ENCODE measurements around the gene HEXIM2. TPM values are rescaled to one million over a fixed set of nuclear protein-coding genes. Genes with fewer than 3 reads are reported as not detected.
"Not testable (repeated sequence)": the region's sequence is repeated elsewhere in the genome, so short reads cannot be mapped to it uniquely, and the experiment has no call there.

The HEXIM2 gene
- total and polyA plus RNA-seq, 4 experiments from 2014 or later = 2.7 to 5.1 (median 2.8) TPM

GRCh38 chr17:45197555-45198334, 36.1 kb downstream of the HEXIM2 start:
- Histone ChIP-seq H3K36me3 (ENCODE audit: insufficient read depth, low read length) (no peaks in the 10 kb centered on the region), H3K27me3 (ENCODE audit: insufficient read depth, low read length) (no peaks in the 10 kb centered on the region), H3K4me3 (ENCODE audit: low read length in 2 of 2) (no peak overlapping the region), H3K4me1 (ENCODE audit: insufficient read depth, low read length) (no peaks in the 10 kb centered on the region), H3K27ac (ENCODE audit: low read depth, low read length) (no peak overlapping the region), H3K9me3 (ENCODE audit: control insufficient read depth in 1 of 2, low read length in 2 of 2) (no peaks in the 10 kb centered on the region)
- ChIA-PET CTCF (ENCODE audit: partially characterized antibody) (interaction anchor here (0.6 to 12.0 kb wide), 39 partner anchors 9 to 277 kb away, joined by 3 to 300 read pairs (median 6); partner anchors contain the start of genes ACBD4, HEXIM1, HEXIM2 and PLCD3), POLR2A (ENCODE audit: partially characterized antibody) (interaction anchor here (1.0 to 5.0 kb wide), 5 partner anchors 23 to 62 kb away, joined by 5 to 63 read pairs (median 11); partner anchors contain the start of genes ACBD4, HEXIM1 and HEXIM2)
- H3K9me3 Mint-ChIP-seq = peaks cover 0 to 2% (median 0%) of the 10 kb centered on the region in 8 donors
- DNase-seq = peak; percentile 74 to 84 (median 76)
- no peak overlapping the region for H3K27ac Mint-ChIP-seq
- H3K27me3 Mint-ChIP-seq = no peaks in the 10 kb centered on the region
- peaks cover 0 to 4% (median 2%) of the 10 kb centered on the region in 4 donors for H3K4me1 Mint-ChIP-seq
- intact Hi-C loops (cut with micrococcal nuclease) = loop anchor here (1.0 to 5.0 kb wide), 5 partner anchors 45 to 420 kb away; partner anchors contain the start of genes ACBD4 and HEXIM1
- no peaks in the 10 kb centered on the region for H3K36me3 Mint-ChIP-seq
- H3K4me3 Mint-ChIP-seq = no peak overlapping the region

DNA sequence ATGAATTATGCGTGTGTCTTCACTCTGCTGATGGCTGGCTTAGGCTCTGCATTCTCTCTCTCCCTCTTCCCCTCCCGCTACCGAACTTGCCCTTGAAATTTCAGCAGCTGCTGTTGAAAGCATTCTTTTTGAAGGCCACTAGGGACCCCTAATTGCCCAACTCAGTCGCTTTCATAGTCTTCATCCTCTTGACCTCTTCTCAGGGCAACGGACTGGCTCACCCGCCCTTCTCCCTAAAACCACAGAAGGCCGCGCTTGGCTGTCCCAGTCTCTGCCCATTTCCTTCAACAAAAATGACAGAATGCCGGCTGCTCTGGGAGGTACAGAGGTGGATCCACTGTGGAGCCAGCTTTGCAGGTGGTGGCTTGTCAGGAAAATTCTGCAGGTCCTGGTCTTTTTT, 39.0 kb downstream of the HEXIM2 start:
- intact Hi-C loops (cut with micrococcal nuclease) = no loop called here
- Mint-ChIP-seq H3K4me3 (no peak overlapping the region), H3K36me3 (peaks cover 0 to 1% of the 10 kb centered on the region in 2 donors), H3K9me3 (peaks cover 0 to 2% (median 0%) of the 10 kb centered on the region in 8 donors), H3K4me1 (peaks cover 0 to 4% (median 2%) of the 10 kb centered on the region in 4 donors), H3K27ac (peak overlapping the region in 1 of 7 donors; percentile 46), H3K27me3 (no peaks in the 10 kb centered on the region)
- no peak overlapping the region for H3K4me3 ChIP-seq (ENCODE audit: low read length in 2 of 2)
- H3K4me1 ChIP-seq (ENCODE audit: insufficient read depth, low read length) = no peaks in the 10 kb centered on the region
- no peak overlapping the region for H3K27ac ChIP-seq (ENCODE audit: low read depth, low read length)
- H3K27me3 ChIP-seq (ENCODE audit: insufficient read depth, low read length) = no peaks in the 10 kb centered on the region
- POLR2A ChIA-PET (ENCODE audit: partially characterized antibody) = interaction anchor here (0.7 kb wide), 1 partner anchor 60 kb away, joined by 4 read pairs; no protein-coding TSS in a partner anchor
- H3K9me3 ChIP-seq (ENCODE audit: control insufficient read depth in 1 of 2, low read length in 2 of 2) = no peaks in the 10 kb centered on the region
- no peaks in the 10 kb centered on the region for H3K36me3 ChIP-seq (ENCODE audit: insufficient read depth, low read length)
- CTCF ChIA-PET (ENCODE audit: partially characterized antibody) = interaction anchor here (0.7 to 12.0 kb wide), 3 partner anchors 18 to 68 kb away, joined by 5 to 300 read pairs (median 7); partner anchors contain the start of genes ACBD4, HEXIM1 and PLCD3
- DNase-seq = no peak

DNA sequence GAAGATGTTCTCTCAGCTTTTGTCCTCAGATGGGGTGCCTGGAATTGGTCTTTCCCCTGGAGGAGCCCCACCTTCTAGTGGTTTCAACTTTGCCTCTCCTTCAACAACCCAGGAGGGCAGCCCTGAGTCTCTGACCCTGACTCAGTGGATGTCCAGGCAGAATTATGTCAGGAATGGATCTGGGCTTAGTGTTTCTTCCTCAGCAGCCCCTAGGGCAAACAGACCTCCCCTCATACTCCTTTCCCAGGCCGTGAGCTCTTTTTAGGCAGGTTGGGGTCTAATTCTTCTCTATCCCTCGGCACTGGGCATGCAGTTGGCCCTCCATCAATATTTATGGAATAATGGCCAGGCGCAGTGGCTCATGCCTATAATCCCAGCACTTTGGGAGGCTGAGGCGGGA, 39.8 kb downstream of the HEXIM2 start:
- intact Hi-C loops (cut with micrococcal nuclease) = no loop called here
- no peak overlapping the region for H3K4me3 Mint-ChIP-seq
- CTCF ChIA-PET (ENCODE audit: partially characterized antibody) = interaction anchor here (0.7 to 12.0 kb wide), 3 partner anchors 17 to 69 kb away, joined by 4 to 300 read pairs (median 7); partner anchors contain the start of genes ACBD4, HEXIM1 and PLCD3

DNA sequence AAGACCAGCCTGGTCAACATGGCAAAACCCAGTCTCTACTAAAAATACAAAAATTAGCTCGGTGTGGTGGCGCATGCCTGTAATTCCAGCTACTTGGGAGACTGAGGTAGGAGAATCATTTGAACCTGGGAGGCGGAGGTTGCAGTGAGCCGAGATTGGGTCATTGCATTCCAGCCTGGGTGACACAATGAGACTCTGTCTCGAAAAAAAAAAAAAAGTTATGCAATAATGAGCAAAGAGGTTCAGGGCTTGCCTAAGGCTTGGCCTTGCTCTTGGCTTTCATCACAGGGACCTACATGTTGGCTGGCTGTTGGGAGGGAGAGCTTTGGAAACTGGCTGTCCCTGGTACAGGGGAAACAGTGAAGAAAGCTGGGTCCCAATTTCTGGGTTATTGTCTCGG, 40.2 kb downstream of the HEXIM2 start:
- H3K4me3 ChIP-seq (ENCODE audit: low read length in 2 of 2); H3K9me3 ChIP-seq (ENCODE audit: control insufficient read depth in 1 of 2, low read length in 2 of 2); H3K36me3 Mint-ChIP-seq; H3K27me3 Mint-ChIP-seq; H3K4me1 Mint-ChIP-seq; H3K36me3 ChIP-seq (ENCODE audit: insufficient read depth, low read length); DNase-seq; H3K4me3 Mint-ChIP-seq; H3K27ac ChIP-seq (ENCODE audit: low read depth, low read length); H3K9me3 Mint-ChIP-seq; H3K4me1 ChIP-seq (ENCODE audit: insufficient read depth, low read length); intact Hi-C loops (cut with micrococcal nuclease); H3K27me3 ChIP-seq (ENCODE audit: insufficient read depth, low read length): not testable (repeated sequence)
- H3K27ac Mint-ChIP-seq = peak overlapping the region in 1 of 7 donors; percentile 31
- ChIA-PET POLR2A (ENCODE audit: partially characterized antibody) (interaction anchor here (0.6 to 0.9 kb wide), 3 partner anchors 51 to 1075 kb away, joined by 3 to 4 read pairs (median 3); no protein-coding TSS in a partner anchor), CTCF (ENCODE audit: partially characterized antibody) (interaction anchor here (0.7 to 12.0 kb wide), 3 partner anchors 17 to 229 kb away, joined by 3 to 300 read pairs (median 4); partner anchors contain the start of genes ACBD4 and PLCD3)

More for the DNA sequence above, 39.8 kb downstream of the HEXIM2 start:
- no peaks in the 10 kb centered on the region for H3K27me3 Mint-ChIP-seq
- Histone ChIP-seq H3K27ac (ENCODE audit: low read depth, low read length) (no peak overlapping the region), H3K4me1 (ENCODE audit: insufficient read depth, low read length) (no peaks in the 10 kb centered on the region), H3K36me3 (ENCODE audit: insufficient read depth, low read length) (no peaks in the 10 kb centered on the region), H3K9me3 (ENCODE audit: control insufficient read depth in 1 of 2, low read length in 2 of 2) (no peaks in the 10 kb centered on the region), H3K4me3 (ENCODE audit: low read length in 2 of 2) (no peak overlapping the region), H3K27me3 (ENCODE audit: insufficient read depth, low read length) (no peaks in the 10 kb centered on the region)
- peak overlapping the region in 1 of 7 donors; percentile 52 for H3K27ac Mint-ChIP-seq
- H3K4me1 Mint-ChIP-seq = peaks cover 0 to 4% (median 2%) of the 10 kb centered on the region in 4 donors
- no peaks in the 10 kb centered on the region for H3K9me3 Mint-ChIP-seq
- POLR2A ChIA-PET (ENCODE audit: partially characterized antibody) = interaction anchor here (0.9 kb wide), 2 partner anchors 51 to 52 kb away, joined by 3 read pairs; no protein-coding TSS in a partner anchor
- DNase-seq = no peak
- H3K36me3 Mint-ChIP-seq = peaks cover 0 to 1% of the 10 kb centered on the region in 2 donors

DNA sequence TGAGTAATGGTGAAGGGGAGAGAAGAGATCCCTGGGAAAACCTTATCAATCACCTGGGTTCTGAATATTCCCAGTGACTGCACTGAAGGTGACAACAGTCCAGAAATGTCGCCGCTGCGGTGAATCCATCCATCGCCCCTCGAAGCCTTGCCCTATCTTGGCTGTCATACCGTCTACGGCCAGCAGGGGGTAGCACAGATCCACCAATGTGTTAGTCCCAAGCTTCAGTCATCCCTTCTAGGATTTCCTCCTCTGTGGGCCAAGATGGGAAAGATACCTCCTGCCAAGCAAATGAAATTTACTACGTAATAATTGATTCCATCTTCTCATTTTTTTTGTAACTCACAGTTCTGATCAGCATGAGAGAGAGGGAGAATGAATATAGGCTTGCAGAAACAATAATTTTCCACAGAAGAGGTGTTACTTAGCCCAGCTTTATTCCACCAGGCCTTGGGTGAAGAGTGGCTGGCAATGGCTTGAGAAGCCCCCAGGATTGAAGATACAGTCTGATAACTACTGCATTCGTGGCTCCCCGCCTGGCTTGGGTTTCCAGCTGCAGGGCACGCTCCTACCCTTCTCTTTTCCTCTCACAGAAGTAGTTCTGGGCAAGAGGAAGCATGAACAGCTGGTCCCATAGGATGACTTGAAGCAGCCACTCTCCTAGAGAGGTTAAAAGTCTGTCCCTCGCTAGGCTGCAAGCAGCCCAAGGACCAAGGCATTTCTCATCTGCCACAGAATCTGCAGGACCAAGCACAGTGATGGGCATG, 57.4 kb downstream of the HEXIM2 start:
- Mint-ChIP-seq H3K27ac (peak overlapping the region; percentile 84 to 94 (median 91)), H3K27me3 (no peaks in the 10 kb centered on the region), H3K36me3 (peaks cover 20 to 58% of the 10 kb centered on the region in 2 donors), H3K4me1 (peaks cover 21 to 49% (median 24%) of the 10 kb centered on the region in 4 donors), H3K9me3 (no peaks in the 10 kb centered on the region), H3K4me3 (peak overlapping the region; percentile 88 to 95 (median 92))
- ChIA-PET POLR2A (ENCODE audit: partially characterized antibody) (interaction anchor here (0.7 to 24.4 kb wide), 16 partner anchors 10 to 167 kb away, joined by 3 to 1143 read pairs (median 6); partner anchors contain the start of genes ACBD4, HEXIM1 and MAP3K14), CTCF (ENCODE audit: partially characterized antibody) (interaction anchor here (0.5 to 10.3 kb wide), 34 partner anchors 14 to 175 kb away, joined by 3 to 449 read pairs (median 5); partner anchors contain the start of genes ACBD4, HEXIM1 and MAP3K14)
- no peaks in the 10 kb centered on the region for H3K27me3 ChIP-seq (ENCODE audit: insufficient read depth, low read length)
- peaks cover 23% of the 10 kb centered on the region for H3K36me3 ChIP-seq (ENCODE audit: insufficient read depth, low read length)
- intact Hi-C loops (cut with micrococcal nuclease) = loop anchor here (1.0 to 2.0 kb wide), 5 partner anchors 10 to 166 kb away; no protein-coding TSS in a partner anchor
- peak; percentile 77 to 84 (median 82) for DNase-seq
- H3K27ac ChIP-seq (ENCODE audit: low read depth, low read length) = peak overlapping the region; percentile 12
- H3K9me3 ChIP-seq (ENCODE audit: control insufficient read depth in 1 of 2, low read length in 2 of 2) = no peaks in the 10 kb centered on the region
- H3K4me3 ChIP-seq (ENCODE audit: low read length in 2 of 2) = peak overlapping the region in 1 of 2 donors; percentile 13
- H3K4me1 ChIP-seq (ENCODE audit: insufficient read depth, low read length) = peaks cover 29% of the 10 kb centered on the region
